GM13977 (cell line): ENCODE results near the gene PIP4K2C.

Experiments
- DNase-seq: peaks from one replicate; pipeline ENCODE4 v3.0.0; 2012; ENCODE audit warnings: low spot score
- in situ Hi-C: fragments of 300-500 bp; cut with MboI; formaldehyde crosslinking; loops from one replicate; pipeline ENCODE4 v1.12.0; 2022; ENCODE audit warnings: low sequenced_read_pairs, low pct_unique_long_range_greater_than_20kb, mixed read lengths, inconsistent platforms; ENCODE audit not compliant: unreplicated experiment
- TF ChIP-seq, protein P1 (sequence below): IDR thresholded peaks from 2 replicates; pipeline ENCODE4 v1.5.1; 2012; ENCODE audit warnings: mild to moderate bottlenecking, control low read depth; ENCODE audit not compliant: insufficient read depth; ENCODE audit errors: extremely low read depth, missing control alignments

PIP4K2C gene

DNA sequence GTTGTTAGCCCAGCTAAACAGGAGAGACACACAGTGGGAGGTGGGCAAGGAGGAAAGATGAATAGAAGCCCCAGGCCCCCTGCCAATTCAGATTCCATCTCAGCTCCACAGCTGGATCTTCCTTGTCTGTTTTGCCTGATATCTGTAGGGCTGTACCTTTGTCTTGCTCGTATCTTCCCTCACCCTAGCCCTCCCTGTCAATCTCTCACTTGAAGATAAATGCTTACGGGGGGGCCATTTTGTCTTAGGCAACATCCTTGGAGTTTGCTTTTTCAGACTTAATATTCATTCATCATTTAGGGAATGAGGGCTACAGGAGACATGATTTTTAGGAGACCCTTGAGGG lies 38.7 kb upstream of the PIP4K2C start:
- in situ Hi-C loops: no loop called here
- no peak for DNase-seq

DNA sequence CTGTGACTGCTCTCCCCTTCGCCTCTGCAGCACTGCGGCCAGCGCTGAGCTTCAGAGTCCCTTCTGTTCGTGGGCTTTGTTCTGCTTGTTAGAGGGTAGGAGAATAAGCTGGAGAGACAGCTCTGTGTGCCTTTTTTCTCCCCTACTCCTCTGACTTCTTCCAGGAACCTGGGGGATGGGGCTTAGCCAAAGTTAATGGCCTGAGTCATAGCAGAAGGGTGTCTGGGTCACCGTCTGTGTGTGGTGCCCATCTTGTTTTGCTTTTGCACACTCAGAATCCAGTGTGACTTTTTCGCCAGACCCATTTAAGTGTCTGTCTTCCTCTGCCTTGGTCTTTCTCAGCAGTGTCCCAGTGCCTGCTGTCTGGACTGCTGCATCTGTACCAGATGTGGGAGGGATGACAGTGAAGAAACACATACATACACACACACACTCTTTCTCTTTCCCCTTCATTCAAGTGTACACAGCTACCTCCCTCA lies 38.1 kb upstream of the PIP4K2C start:
- TF ChIP-seq, protein P1, sequence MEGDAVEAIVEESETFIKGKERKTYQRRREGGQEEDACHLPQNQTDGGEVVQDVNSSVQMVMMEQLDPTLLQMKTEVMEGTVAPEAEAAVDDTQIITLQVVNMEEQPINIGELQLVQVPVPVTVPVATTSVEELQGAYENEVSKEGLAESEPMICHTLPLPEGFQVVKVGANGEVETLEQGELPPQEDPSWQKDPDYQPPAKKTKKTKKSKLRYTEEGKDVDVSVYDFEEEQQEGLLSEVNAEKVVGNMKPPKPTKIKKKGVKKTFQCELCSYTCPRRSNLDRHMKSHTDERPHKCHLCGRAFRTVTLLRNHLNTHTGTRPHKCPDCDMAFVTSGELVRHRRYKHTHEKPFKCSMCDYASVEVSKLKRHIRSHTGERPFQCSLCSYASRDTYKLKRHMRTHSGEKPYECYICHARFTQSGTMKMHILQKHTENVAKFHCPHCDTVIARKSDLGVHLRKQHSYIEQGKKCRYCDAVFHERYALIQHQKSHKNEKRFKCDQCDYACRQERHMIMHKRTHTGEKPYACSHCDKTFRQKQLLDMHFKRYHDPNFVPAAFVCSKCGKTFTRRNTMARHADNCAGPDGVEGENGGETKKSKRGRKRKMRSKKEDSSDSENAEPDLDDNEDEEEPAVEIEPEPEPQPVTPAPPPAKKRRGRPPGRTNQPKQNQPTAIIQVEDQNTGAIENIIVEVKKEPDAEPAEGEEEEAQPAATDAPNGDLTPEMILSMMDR: no peak
- in situ Hi-C loops: no loop called here
- DNase-seq: no peak

More for the DNA sequence above, 38.7 kb upstream of the PIP4K2C start:
- TF ChIP-seq, protein P1: no peak

DNA sequence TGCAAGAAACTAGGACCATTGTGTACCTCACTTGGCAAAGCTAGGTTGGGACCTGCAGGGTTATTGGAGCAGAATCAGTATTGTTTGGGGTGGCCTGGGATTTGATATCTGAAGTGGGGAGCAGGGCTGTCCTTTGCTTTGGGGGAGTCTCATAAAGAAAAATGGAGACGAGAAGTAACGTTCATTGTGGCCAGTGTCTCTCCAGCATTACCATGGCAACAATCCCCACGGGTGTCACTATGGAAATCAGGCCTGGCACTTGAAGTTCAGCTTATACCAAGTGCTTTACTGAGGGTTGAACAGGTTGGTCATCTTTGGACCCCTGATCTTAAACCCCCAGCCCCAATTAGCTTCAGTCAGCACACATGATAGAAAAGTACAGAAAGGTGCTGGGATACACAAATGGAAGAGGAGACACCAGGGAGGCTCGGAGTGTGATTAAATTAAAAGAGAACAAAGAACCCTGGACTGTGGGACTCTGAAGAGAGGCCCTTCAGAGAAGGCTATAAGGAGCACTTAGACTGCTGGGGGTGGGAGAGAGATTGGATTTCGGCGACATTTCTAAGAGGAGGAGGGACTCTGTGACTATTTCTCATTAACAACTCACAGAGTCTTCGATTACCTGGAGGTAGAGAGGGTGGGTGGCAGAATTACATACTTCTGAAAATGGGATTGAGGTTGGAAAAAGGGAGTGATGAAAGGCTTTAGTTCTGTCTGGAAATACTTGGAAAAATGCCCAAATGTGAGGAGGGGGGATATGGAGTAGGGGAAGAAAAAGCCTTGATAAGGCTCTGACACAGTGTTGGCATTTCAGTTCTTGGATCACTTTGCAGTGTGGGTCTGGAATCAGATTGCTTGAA lies 37.4 kb upstream of the PIP4K2C start:
- TF ChIP-seq, protein P1: no peak
- in situ Hi-C loops: no loop called here
- DNase-seq: no peak

GRCh38 chr12:57554453-57554852 lies 36.5 kb upstream of the PIP4K2C start:
- in situ Hi-C loops: no loop called here
- DNase-seq: no peak
- TF ChIP-seq, protein P1: no peak

DNA sequence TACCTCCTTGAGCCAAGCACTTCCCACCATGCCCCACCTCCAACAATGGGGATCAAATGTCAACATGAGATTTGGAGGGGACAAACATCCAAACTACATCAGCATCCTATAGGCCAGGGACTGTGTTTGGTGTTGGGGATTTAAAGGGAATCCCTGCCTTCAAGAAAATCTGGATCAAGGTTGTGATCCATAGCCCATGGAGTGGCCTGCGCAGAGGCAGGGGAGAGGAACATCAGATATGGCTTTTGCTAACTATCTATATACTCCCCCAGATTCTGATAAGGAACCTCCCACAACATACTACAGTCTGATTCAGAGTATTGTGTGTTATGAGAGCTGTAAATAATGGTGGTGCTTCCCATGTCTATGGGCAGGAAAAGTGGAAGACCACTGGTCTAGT lies 36.1 kb upstream of the PIP4K2C start:
- TF ChIP-seq, protein P1: no peak
- in situ Hi-C loops: no loop called here
- DNase-seq: no peak

DNA sequence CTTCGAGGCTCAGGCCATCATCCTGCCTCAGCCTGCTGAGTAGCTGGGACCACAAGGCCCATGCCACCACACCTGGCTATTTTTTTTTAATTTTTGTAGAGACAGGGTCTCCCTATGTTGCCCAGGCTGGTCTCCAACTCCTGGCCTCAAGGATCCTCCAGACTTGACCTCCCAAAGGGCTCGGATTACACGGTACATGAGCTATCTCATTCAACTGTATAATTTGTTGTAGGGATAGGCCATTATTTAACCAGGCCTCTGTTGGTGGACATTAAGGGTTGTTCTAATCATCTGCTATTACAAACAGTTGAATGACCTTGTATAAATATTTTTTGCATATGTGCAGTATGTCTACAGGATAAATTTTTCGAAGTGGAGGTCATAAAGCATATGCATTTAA lies 32.1 kb upstream of the PIP4K2C start:
- DNase-seq: no peak
- in situ Hi-C loops: no loop called here
- TF ChIP-seq, protein P1: no peak
